ENCODE results near the gene PCBP2. TPM values are rescaled to one million over a fixed set of nuclear protein-coding genes. Genes with fewer than 3 reads are reported as not detected.

Gene PCBP2
- total and polyA plus RNA-seq, 11 donors: 290 to 642 (median 478) TPM

GRCh38 chr12:53499266-53500141, 47.6 kb downstream of the PCBP2 start, which contains the start of gene MAP3K12:
Gene MAP3K12, minus strand, starts transcription at chr12:53499458. Its CDS starts 12,067 bp downstream, at chr12:53487391.
- Histone ChIP-seq H3K9me3 (no peaks in the 10 kb centered on the region), H3K36me3 (peaks cover 0 to 8% (median 2%) of the 10 kb centered on the region in 9 donors), H3K4me3 (peak within 1 kb of the TSS; percentile 36 to 98 (median 76)), H3K27ac (peak within 1 kb of the TSS; percentile 90 to 100 (median 97)), H3K27me3 (no peaks in the 10 kb centered on the region), H3K4me1 (peaks cover 5 to 67% (median 37%) of the 10 kb centered on the region in 12 donors)
- TF ChIP-seq POLR2A (IDR thresholded peaks at IDR 0.05) (no peak), CTCF (IDR thresholded peaks at IDR 0.05) (peak in 1 of 12 donors; percentile 6)
- intact Hi-C loops (cut with DNase I): loop anchor here in 9 of 10 donors (2.0 to 10.0 kb wide), 11 partner anchors 37 to 287 kb away; partner anchors contain the start of genes AAAS (in 6 of the 9), PCBP2 (in 4 of the 9) and PRR13 (in 1 of the 9)
- peak; percentile 69 to 82 (median 77) for DNase-seq
- peak in 3 of 4 donors; percentile 3 to 10 (median 4) for ATAC-seq
- 1 to 2% (median 2%) methylated on average over 38 to 51 of the region's 51 CpGs for WGBS, 4 donors

- Histone ChIP-seq H3K27me3 (no peaks in the 10 kb centered on the region), H3K9me3 (no peaks in the 10 kb centered on the region), H3K4me3 (peak overlapping the region; percentile 36 to 98 (median 76)), H3K4me1 (peaks cover 5 to 67% (median 37%) of the 10 kb centered on the region in 12 donors), H3K27ac (peak overlapping the region; percentile 90 to 100 (median 97)), H3K36me3 (peaks cover 0 to 15% (median 10%) of the 10 kb centered on the region in 9 donors)
- TF ChIP-seq CTCF (IDR thresholded peaks at IDR 0.05) (no peak), POLR2A (IDR thresholded peaks at IDR 0.05) (peak; percentile 92 to 94)
- intact Hi-C loops (cut with DNase I): loop anchor here in 9 of 10 donors (2.0 to 10.0 kb wide), 9 partner anchors 47 to 288 kb away; partner anchors contain the start of genes AAAS (in 6 of the 9), PCBP2 (in 4 of the 9) and PRR13 (in 1 of the 9)
- no peak for ATAC-seq
- WGBS, 4 donors: 2 to 3% (median 3%) methylated on average over 9 to 17 of the region's 17 CpGs
- peak in 2 of 5 donors; percentile 69 to 73 for DNase-seq
Measured at GRCh38 chr12:53500142-53500775, 48.4 kb downstream of the PCBP2 start.

- DNase-seq (peak; percentile 97 to 98 (median 98)), ATAC-seq (peak; percentile 86 to 92 (median 88))
- H3K27ac ChIP-seq: peak within 1 kb of the TSS; percentile 90 to 100 (median 97)
- peak in 4 of 12 donors; percentile 13 to 34 (median 24) for TF ChIP-seq CTCF (IDR thresholded peaks at IDR 0.05)
- TF ChIP-seq POLR2A (IDR thresholded peaks at IDR 0.05): peak in 1 of 2 donors; percentile 46
- intact Hi-C loops (cut with DNase I): loop anchor here in 9 of 10 donors (2.0 to 10.0 kb wide), 9 partner anchors 48 to 289 kb away; partner anchors contain the start of genes AAAS (in 6 of the 9), PCBP2 (in 4 of the 9) and PRR13 (in 1 of the 9)
- H3K4me1 ChIP-seq: peaks cover 5 to 61% (median 35%) of the 10 kb centered on the region in 12 donors
- H3K4me3 ChIP-seq: peak within 1 kb of the TSS; percentile 37 to 98 (median 77)
- no peaks in the 10 kb centered on the region for H3K27me3 ChIP-seq
- H3K36me3 ChIP-seq: peaks cover 0 to 22% (median 17%) of the 10 kb centered on the region in 9 donors
- 0 to 2% (median 0%) methylated on average over 33 to 74 of the region's 74 CpGs for WGBS, 4 donors
- H3K9me3 ChIP-seq: no peaks in the 10 kb centered on the region
Measured at GRCh38 chr12:53500776-53501614, 49.1 kb downstream of the PCBP2 start, which contains the start of gene TARBP2. Gene TARBP2, plus strand, starts transcription at chr12:53501283. Its CDS starts 126 bp downstream, at chr12:53501409.
